Stimulated activated CD8-positive, alpha-beta memory T cell treated with anti-CD3 and anti-CD28 coated beads, Interleukin-7, amount 100 ng/mL, for 48 hours (primary cell): ENCODE data around the gene CALD1.
A peak's percentile ranks its signal among the peaks of the same experiment; 100 is the strongest.

Experiments
- DNase-seq, 2 donors: peaks; one replicate each; pipeline ENCODE4 v3.0.0-alpha.2; 2020; ENCODE audit warnings: low read depth in 1 of 2; ENCODE audit errors: extremely low read depth in 1 of 2

Gene CALD1

DNA sequence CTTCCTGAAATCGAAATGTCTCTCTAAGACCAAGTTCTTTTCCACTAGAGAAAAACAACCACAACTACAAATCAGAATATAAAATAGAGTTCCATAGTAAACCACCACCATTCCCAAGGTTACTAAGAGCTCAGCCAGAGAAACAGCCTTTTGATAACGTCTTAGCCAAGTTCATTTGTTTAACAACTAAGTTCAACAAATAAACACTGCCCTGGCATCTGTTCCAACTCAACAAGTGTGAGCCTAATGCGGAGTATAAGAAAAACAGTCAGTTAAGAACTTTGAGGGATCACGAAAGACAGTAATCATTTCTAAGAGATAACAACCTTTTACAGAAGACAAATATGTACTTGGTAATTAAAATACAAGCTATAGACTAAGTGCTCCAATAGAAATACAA, 77.3 kb downstream of the CALD1 start:
- no peak for DNase-seq

DNA sequence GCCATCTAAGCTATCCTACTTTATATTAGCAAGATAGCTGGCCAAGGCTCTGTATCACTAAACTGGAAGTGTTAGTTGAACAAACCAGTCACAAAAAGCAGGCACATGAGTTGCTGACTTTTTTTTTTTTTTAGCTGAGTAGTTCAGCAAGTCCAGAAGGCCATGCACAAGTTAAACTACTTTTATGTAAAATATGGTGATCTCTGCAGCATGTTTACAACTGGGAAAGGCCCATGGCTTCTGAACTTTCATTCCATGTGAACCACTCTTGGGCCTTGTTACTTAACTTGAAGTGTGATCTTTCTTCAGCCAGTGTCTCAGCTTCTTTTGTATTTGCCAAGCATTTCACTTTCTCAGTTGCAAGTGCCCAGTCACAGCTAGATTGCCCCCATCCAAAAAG, 78.5 kb downstream of the CALD1 start:
- no peak for DNase-seq

DNA sequence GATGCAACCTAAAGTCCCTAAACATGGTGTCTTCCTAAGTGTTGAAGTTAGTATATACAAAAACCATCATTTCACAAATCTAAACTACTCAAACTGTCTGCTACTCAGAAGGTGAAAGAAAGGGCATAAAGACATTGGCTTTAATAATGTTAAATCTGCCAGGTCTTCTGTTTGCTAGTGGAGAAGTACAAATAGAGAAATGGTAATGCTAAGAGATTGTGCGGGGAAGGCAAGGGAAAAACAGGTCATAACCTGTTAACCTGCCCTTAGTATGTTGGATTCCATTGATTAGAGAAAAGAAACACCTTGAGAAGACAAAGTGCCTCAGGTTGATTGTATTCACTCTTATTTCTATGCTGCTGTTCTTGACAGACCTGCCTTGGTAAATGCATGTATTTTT, 80.3 kb downstream of the CALD1 start:
- no peak for DNase-seq

DNA sequence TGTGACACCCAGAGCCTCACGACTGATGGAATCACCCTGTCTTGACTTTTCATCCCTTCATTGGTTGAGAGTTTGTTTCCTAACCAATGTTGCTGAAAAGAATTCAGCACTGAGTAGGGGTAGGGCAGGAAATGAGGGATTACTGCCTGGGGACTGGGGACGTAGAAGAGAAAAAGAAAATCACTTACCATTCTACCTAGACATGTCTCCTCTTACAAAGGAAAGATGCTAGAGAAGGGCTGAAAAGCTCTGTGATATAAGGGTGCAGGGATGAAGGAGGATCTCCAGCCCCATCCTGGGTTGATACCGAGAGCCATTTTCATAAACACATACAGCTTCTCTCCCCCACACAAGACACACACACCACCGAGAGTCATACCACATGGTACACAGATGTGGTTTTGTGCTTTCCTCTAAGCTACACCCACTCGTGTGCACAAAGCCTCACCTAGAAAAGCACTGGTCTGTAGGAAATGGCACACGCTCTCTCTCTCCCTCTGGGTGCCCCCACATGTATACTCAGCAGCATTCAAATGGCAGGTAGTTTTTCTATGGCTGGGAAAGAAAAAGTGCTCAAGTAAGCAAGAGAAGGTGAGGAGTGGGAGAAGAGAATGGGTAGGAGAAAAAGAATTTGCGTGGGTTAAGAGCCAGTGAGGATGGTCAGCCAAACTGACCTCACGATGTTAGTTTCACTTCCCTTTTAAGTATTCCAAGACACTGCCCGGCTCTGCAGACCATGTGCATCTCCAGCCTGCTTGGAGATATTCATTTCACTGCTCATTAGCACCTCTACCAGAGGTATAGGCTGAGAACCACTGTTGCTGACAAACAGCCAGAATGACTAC, 85.8 kb downstream of the CALD1 start:
- peak in 1 of 2 donors; percentile 19 for DNase-seq

DNA sequence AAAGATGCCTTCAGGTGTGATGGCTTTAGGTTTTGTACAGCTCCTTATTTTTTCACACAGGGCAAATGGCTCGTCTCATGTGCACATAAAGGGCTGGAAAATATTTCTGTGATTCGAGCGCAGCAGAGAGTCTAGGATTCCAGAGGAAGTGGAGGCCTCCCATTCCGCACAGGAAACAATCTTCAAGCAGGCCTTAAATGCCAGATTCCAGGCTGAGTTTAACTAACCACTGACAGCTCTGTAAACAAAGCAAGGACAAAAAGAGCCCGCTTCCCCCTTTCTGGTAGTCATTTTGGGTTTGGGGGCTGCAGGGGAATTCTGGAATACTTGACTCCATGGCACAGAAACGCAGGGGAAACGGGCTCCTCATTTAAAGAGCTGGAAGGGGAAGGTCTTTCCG, 87.2 kb downstream of the CALD1 start:
- no peak for DNase-seq

DNA sequence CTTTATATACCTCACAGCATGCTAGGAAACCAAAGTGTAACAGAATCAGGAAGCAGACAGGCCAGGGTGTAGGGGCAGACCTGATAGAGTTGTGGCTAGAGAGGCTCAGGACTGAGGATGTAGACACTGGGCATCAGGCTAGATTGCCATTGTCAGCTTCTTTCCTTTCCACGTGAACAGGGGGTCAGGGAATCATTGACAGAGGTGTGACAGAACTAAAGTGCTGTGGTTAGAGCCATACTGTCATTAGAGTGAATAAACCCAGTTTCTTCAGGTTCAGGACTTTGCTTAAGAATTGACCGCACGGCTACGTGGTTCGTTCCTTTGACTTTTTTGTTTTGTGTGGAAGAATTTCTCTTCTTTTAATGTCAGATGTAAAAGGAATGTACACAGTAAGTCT, 90.7 kb downstream of the CALD1 start:
- DNase-seq: no peak

DNA sequence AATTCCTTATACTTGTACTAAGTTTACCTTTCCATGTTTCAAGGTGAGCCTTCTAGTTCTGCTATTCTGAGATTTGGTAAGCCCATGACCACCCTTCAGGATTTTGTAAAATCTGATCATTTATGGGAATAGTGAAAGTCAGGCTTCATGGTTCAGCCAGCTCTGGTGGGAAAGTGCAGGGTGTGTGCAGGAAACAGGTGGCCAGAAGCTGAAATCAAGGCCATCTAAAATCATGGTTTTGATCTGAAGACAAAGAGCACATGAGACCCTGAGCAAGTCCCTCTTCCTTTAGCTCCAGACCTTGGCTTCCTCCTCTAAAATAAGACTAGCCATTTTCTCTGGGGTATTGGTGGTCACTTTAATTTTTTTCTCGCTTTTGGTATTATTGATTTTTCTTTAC, 91.3 kb downstream of the CALD1 start:
- no peak for DNase-seq

DNA sequence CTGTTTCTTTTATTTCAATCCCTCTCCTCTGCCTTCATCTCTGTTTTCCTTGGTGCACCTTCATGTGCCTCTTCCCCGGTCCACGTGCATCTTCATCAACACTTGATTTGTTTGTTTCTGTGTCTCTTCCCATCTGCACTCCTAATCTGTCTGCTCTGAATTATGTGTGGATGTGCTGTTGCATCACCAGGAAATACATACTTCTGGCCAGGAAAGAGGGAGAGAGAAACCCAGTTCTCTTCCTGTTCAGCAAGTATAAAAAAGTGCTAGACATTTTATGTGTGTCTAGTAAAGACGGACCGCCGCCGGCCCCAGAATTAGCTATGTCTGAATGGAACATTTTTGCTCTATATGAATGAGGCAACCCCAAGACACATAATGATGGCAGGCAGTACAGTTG, 93.8 kb downstream of the CALD1 start:
- no peak for DNase-seq

DNA sequence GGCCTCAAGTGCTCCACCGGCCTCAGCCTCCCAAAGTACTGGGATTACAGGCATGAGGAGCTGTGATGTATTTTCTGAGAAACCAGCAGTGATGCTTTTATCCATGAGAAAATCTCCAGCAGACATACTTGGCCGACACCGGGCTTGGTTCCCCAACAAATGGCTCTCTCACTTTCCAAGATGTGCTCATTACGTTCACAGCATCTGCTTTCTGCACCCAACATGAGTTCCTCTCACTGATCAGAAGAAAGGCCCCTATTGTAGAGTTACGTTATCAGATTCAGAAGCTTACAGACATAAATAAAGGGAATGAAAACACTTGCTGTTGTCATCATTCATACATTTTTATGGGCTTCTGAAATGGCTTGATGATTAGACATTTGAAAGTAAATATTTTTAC, 95.0 kb downstream of the CALD1 start:
- no peak for DNase-seq

DNA sequence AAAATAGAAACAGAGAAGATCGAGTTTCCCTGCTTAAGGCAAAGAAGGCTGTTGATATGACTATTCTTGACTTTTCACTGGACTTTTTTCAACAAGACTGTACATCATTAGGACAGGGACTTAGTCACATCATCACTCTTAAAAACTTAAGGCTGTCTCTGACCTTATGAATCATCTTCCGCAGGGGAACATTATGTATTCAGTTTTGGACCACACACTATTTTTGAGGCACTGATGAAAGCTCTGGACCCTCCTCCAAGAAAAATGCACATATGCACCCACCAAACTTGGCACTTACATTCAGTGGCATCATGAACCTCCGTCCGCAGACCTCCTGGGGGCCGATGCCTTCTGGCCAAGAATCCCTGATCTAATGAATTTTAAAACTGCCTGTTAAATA, 96.4 kb downstream of the CALD1 start:
- DNase-seq: no peak

DNA sequence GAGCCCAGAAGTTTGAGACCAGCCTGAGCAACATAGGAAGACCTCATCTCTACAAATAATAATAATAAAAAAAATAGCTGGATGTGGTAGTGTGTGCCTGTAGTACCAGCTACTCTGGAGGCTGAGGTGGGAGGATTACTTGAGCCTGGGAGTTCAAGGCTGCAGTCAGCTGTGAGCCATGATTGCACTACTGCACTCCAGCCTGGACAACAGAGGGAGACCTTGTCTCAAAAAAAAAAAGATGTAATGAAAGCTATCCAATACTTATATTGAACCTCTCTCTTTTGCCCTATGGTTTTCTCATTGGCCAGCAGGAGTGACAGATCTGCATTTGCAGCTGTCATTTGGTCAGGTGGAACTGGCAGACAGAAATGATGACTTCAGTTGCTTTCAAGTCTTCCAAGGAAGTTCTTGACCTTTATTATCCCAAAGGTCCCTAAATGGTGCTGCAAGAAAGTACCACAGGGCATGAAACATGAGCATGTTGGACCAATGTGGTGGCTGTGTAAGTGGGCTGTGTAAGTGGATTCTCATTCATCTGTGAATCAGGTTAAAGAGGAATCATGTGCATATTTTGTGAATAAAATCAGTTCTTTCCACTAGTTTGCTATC, 99.4 kb downstream of the CALD1 start:
- no peak for DNase-seq

DNA sequence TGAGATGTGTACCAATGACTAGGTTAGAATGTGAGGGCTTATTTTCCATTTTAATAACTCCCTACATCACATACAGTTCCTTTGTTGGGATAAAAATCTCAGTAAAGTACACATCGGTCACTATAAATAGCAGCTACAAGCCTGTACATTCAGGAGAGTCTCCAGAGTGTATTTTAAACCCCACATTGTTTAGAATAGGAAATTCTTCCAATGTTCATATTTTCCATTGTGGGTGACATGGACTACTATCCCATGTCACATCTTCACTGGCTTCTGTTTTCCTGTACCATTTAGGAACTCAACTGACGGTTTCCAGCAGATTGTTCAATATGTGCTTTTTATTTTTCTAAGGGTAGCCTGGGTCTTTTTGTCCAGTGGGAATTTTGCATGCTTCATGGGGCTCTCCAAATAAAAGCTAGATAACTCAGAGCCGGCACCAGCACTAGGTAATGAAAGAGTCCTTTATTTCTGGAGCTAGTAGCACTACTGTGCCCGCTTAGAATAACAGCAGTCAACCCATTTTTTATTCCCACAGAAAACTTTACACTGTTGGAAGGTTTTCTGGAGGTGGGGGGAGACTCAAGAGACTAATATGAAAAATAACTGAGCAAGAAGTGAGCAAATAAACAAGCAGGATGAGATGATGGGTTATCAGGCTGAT, 100.5 kb downstream of the CALD1 start:
- DNase-seq: no peak

DNA sequence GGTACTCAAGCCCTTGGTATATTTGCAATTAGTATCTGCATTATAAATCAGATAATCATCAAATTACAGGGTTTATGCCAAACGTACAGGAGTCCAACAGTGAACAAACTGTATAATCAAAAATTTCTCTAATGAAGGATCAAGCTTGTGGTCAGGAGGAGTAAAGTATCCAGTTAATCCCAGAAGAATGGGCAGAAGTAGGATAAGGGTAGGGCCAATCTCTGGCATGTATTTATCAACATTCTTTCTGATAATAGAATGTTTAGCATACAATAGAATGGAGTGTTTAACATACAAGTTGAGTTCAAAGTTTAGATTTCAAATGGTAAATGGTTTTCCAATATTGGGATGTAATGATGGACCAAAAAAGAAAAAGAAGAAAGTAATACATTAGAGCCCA, 103.0 kb downstream of the CALD1 start:
- DNase-seq: no peak

DNA sequence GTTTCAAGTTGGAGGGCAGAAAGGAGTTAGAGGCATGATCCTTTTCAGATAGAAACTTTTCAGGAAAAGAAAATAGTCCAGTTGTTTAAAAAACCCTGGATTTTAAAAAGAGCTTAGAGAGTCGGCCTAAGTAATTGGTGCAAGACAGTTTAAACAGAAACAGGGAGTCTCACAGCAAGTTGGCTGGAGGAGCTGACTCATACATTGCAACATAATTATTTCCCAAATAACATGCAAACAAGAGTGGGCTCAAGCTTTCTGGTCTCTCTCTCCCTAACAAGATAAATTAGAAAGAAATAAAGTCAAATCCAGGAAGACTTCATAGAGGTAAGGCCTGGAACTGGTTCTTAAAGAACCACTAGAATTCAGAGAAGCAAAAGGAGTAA, 106.5 kb downstream of the CALD1 start:
- no peak for DNase-seq

DNA sequence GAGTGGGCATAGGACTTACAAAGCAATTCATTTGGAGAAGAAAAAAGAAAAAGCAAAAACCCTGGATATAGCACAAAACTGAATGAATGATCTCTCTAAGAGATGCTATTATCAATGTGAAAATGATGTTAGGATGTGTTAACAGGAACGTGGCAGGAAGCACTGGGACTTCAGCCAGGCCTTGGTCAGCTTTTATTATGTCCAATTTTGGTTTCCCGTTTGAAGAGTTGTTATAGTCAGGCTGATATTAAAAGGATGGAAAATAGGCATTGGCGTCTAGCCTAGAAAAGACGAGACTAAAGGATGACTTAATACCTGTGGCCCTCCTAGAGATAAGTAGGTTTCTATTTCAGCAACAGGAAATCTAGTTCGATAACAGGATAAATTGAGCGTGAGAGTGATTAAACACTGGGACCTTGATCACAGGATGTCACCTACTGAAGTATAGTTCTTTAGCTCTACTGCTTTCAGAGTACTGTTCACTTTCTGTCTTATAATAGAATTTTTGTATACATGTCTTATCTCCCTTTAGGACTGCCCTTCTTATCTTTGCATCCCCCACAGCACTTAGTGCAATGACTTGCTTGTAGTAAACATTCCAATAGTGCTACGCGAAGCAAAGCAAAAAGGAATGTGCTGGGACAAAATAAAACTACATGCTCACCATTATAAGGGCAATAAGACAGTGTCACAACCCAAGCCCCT, 107.1 kb downstream of the CALD1 start:
- no peak for DNase-seq

DNA sequence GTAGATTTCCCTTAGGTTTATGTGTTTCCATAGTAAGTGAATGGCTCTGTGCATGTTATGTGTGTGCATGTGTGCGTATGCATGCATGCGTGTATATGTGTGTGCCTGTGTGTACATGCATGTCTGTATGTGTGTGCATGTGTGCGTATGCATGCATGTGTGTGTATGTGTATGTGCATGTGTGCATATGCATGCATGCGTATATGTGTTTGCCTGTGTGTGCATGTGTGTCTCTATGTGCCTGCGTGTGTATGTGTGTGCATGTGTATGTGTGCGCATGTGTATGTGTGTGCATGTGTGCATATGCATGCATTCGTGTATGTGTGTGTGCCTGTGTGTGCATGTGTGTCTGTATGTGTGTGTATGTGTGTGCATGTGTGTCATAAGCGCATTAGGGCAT, 108.1 kb downstream of the CALD1 start:
- DNase-seq: no peak

DNA sequence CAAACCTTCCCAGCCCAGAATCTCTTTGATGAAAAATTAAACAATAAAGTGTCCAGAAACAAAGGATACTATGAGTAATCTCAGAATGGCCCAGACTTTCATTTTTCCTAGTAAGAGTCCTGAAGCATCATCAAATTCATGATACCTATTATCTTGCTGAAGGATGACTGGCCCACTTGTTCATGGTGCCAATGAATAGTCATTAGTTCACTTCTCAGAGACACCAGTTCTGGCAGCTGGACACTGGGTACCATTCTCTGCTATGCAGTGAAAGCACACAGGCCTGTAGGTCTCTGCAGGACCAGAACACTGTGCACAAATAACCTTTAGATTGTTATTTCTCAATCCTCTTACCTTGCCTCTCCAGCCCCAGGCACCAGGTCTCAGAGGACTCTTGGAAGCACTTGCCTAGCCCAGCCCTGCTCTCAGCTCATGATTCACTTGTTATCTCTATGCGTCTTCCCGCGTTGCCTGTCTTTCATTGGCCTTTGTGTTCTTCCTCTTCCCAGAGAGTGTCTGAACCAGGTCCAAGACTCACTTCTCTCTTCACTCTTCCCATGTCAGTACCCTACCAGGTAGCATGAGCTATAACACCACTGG, 108.8 kb downstream of the CALD1 start:
- no peak for DNase-seq

DNA sequence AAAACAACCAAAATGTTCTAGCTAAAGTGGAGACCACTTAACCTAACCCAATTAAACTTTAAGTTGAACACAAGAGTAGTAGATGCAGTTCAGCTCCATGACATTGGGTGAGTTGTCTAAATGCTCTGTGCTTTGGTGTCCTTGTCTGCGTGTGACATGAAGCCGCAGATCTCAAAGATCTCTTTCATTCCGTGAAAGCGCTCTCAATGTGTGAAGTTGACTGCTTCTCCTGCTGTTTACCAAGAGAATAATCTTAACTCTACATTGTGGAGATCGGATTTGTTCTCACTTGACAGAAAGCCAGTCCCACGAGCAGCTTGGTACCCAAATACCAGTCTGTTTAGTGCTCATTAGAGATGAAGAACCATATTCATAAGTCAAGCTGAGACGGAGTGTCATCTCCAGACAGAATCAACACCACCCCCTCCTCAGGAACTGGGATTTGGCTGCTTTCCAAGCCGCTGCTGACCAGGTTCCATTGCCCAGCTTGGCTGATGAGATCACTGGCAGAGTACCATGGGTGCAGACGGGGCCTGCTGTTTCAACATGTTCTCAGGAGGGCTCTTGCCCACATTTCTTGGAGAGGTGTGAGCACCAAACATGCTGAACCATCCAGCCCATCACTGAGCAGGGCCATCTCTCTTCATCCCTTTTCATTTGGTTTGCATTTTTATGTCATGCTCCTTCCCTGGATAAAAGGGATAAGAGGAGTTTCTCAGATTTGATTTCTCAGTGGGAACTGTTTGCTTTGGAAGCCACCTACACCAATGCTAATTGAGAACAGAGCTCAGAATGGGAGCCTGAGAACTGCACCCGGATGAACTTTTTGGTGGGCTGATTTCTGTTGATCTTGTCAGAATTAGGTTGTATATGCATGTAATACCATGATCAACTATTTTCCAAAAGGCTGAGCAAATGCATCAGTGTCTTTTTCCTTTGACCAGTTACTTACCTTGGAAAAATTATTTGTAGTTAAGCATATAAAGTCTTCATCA, 111.1 kb downstream of the CALD1 start:
- no peak for DNase-seq

DNA sequence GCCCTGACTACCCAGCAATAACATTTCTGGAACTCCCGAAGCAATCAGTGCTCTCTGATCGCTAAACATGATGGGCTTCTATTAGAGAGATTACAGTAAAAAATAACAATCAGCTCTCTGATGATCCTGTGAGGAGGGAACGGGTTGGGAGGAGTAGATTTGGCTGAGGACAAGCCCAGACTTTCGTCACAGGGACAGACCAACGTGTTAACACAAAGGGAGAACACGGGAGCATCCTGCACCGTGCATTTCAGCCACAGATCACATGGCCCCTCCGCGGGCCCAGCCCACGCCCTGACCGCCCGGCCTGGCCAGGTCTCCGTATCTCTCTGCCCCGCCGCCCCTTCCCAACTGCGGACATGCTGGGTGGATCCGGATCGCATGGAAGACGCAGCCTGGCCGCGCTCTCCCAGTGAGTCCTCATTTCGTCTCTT, 111.8 kb downstream of the CALD1 start:
- no peak for DNase-seq
